Testis (tissue), 3 donors: ENCODE measurements around the gene CADPS2. TPM values are rescaled to one million over a fixed set of nuclear protein-coding genes. Genes with fewer than 3 reads are reported as not detected.
A peak's percentile ranks its signal among the peaks of the same experiment; 100 is the strongest.

Experiments used
- DNase-seq: peaks from one replicate; pipeline ENCODE4 v3.0.0-alpha.2; 2019
- H3K27ac ChIP-seq, 2 donors: fragments of 200-600 bp; sonication (generic); one replicate each; pipeline ENCODE4 v1.5.1; 2019
- H3K27me3 ChIP-seq: fragments of 200-600 bp; sonication (generic); one replicate; pipeline ENCODE4 v1.5.1; 2019
- H3K36me3 ChIP-seq: fragments of 200-600 bp; sonication (generic); one replicate; pipeline ENCODE4 v1.5.1; 2017; ENCODE audit warnings: low read depth; ENCODE audit errors: missing control alignments
- H3K4me1 ChIP-seq: fragments of 200-600 bp; sonication (generic); one replicate; pipeline ENCODE4 v1.5.1; 2019
- H3K4me3 ChIP-seq, 2 donors: fragments of 200-600 bp; sonication (generic); one replicate each; pipeline ENCODE4 v1.5.1; 2017 to 2019
- H3K9me3 ChIP-seq: fragments of 200-600 bp; sonication (generic); one replicate; pipeline ENCODE4 v1.5.1; 2017
- CTCF ChIP-seq, 3 experiments: fragments of 450-650 bp in 2 of 3; fragments of 200-600 bp in 1 of 3; sonication (generic) in 1 of 3; IDR thresholded peaks; one replicate each; pipeline ENCODE4 v1.5.1; 2016 to 2019; ENCODE audit warnings: antibody characterized with exemption in 3 of 3, mild to moderate bottlenecking in 2 of 3, moderate library complexity in 1 of 3
- POLR2A ChIP-seq: fragments of 450-650 bp; IDR thresholded peaks from one replicate; pipeline ENCODE4 v1.6.1; 2017; ENCODE audit warnings: antibody characterized with exemption, mild to moderate bottlenecking, moderate library complexity
- WGBS, 2 donors: methylation state at CpG; one replicate each; pipeline ENCODE4 v1.1.5; 2018; 5-methylcytosine and 5-hydroxymethylcytosine counted together
- intact Hi-C: fragments of 100-400 bp; cut with DNase I; formaldehyde crosslinking; loops from one replicate; pipeline ENCODE4 v1.15.1; 2023; ENCODE audit warnings: low total_unique reads
- polyA plus RNA-seq: library from polyadenylated mRNA; stranded (reverse); fragments of 350-450 nt; fragmentation: Illumina TruSeq; extraction: RNeasy Lipid Tissue Mini Kit (QIAGEN cat#74804); gene quantifications from one replicate; pipeline ENCODE4 v1.2.3, GENCODE V29; 2014; ENCODE audit warnings: low read depth, low replicate concordance; ENCODE audit not compliant: insufficient read depth
- total RNA-seq, 2 donors: library from RNA; depleted of rRNA; stranded (reverse); fragments of >200 nt; gene quantifications; one replicate each; pipeline ENCODE4 v1.2.3, GENCODE V29; 2016

CADPS2 gene
- total and polyA plus RNA-seq, 3 donors from 2014 or later, result 6.0 to 9.9 (median 9.3) TPM

GRCh38 chr7:122311050-122311700, 575.1 kb downstream of the CADPS2 start:
- Histone ChIP-seq H3K9me3 (no peaks in the 10 kb centered on the region), H3K27me3 (peaks cover 4% of the 10 kb centered on the region), H3K4me3 (peak overlapping the region in 1 of 2 donors; percentile 59), H3K36me3 (no peaks in the 10 kb centered on the region), H3K4me1 (no peaks in the 10 kb centered on the region), H3K27ac (no peak overlapping the region)
- DNase-seq, result no peak
- TF ChIP-seq POLR2A (no peak), CTCF (IDR thresholded peaks at IDR 0.05) (no peak)
- intact Hi-C loops, result no loop called here
- 38 to 51% methylated on average over 12 of the region's 12 CpGs for WGBS, 2 donors

DNA sequence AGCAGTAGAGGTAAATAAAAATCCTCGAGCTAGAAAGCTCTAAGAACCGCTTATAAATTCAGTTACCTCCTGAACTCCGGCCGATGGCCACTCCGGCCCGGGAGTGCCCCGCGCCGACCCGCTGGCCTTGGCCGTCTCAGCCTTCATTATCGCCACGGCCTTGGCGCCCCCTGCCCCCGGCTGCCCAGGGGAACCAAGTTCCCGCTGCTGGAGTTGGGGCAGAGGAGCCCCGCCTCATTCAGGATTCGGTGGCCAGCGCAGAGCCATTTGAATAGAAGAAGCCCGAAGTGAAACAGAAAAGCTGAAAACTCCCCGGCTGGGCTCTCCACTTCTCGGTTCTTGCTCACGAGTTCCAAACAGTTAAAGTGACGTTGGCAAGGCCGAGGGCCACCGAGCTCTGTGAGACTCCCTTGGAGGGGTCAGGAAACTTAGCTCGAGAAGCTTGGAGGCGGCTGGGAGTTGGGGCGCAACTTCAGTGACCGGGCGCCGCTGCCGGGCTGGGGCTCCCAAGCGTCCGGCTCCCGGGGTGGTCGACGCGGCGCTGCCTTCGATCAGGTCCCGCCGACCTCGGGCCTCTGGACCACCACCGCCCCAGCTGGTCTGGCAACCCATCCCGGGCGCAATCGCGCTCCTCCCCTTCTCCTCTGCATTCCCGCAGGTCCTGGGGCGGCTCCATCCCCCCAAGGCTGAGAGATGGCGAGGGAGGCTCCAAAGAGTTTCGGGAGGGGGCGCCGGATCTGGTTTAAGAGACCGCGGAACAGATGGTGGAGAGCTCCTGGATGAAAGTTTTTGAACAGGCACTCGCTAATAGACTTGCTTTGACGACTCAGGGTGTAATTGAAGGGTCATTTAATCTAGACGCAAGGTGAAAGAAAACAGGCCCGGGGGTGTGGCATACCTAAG, 575.9 kb downstream of the CADPS2 start:
- Histone ChIP-seq H3K4me3 (peak overlapping the region; percentile 25 to 59), H3K36me3 (no peaks in the 10 kb centered on the region), H3K4me1 (peaks cover 5% of the 10 kb centered on the region), H3K27me3 (peaks cover 4% of the 10 kb centered on the region), H3K9me3 (no peaks in the 10 kb centered on the region), H3K27ac (no peak overlapping the region)
- DNase-seq, result peak; percentile 35
- TF ChIP-seq CTCF (IDR thresholded peaks at IDR 0.05) (no peak), POLR2A (no peak)
- intact Hi-C loops, result no loop called here
- WGBS, 2 donors, result 3 to 6% methylated on average over 57 to 60 of the region's 61 CpGs

- Histone ChIP-seq H3K27me3 (peaks cover 4% of the 10 kb centered on the region), H3K4me1 (peaks cover 12% of the 10 kb centered on the region), H3K36me3 (no peaks in the 10 kb centered on the region), H3K9me3 (no peaks in the 10 kb centered on the region), H3K27ac (no peak overlapping the region), H3K4me3 (no peak overlapping the region)
- TF ChIP-seq POLR2A (no peak), CTCF (IDR thresholded peaks at IDR 0.05) (no peak)
- no peak for DNase-seq
- WGBS, 2 donors, result 54 to 58% methylated on average over 3 of the region's 3 CpGs
- intact Hi-C loops, result no loop called here
Measured at GRCh38 chr7:122309421-122309820, 576.8 kb downstream of the CADPS2 start.

- no peak for TF ChIP-seq CTCF (IDR thresholded peaks at IDR 0.05)
- no peak for TF ChIP-seq POLR2A
- Histone ChIP-seq H3K36me3 (no peaks in the 10 kb centered on the region), H3K9me3 (no peaks in the 10 kb centered on the region), H3K27ac (no peak overlapping the region), H3K4me1 (peaks cover 12% of the 10 kb centered on the region), H3K27me3 (no peaks in the 10 kb centered on the region), H3K4me3 (peak overlapping the region in 1 of 2 donors; percentile 43)
- 25 to 36% methylated on average over 11 to 13 of the region's 13 CpGs for WGBS, 2 donors
- intact Hi-C loops, result no loop called here
- DNase-seq, result no peak
Measured at GRCh38 chr7:122307228-122307621, 579.0 kb downstream of the CADPS2 start.
